Measurements from ENCODE around the gene H2BW2. TPM values are rescaled to one million over a fixed set of nuclear protein-coding genes. Genes with fewer than 3 reads are reported as not detected.
"Not testable (repeated sequence)": the region's sequence is repeated elsewhere in the genome, so short reads cannot be mapped to it uniquely, and the experiment has no call there.

H2BW2 gene
- total RNA-seq, 1 experiment from 2014 or later: not detected

DNA sequence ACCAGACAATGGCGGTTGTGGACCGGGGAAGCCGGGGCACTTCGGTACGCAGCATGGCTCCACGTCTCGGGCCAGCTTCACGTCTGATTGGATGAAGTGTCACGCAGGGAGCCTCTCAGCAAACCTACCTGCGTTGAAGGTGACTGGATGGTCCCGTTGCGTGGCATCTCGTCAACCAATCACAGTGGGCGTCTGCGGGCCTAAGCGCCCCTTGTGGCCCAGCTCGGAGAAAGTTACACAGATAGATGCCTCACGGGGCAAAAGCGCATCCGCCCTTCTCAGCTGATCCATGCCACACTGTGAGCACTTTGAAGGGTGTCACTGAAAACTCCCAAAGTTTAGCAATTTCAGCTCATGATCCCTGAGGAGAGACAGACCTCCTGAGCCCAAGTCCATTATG lies 26.1 kb upstream of the H2BW2 start, which contains the start of gene H2BW1:
TSS of gene H2BW1 (minus strand) at position 103 of the 400 bp plus-strand sequence. CDS start 132 bp downstream, outside the sequence.
- no peaks in the 10 kb centered on the region for H3K9me3 Mint-ChIP-seq (ENCODE audit: low read depth, unreplicated experiment)
- H3K36me3 Mint-ChIP-seq (ENCODE audit: insufficient read depth, unreplicated experiment): no peaks in the 10 kb centered on the region
- no peak within 1 kb of the TSS for H3K27ac Mint-ChIP-seq (ENCODE audit: unreplicated experiment)
- intact Hi-C loops (cut with micrococcal nuclease; ENCODE audit: unreplicated experiment): no loop called here
- H3K4me3 Mint-ChIP-seq (ENCODE audit: low read depth, unreplicated experiment): no peak within 1 kb of the TSS
- no peaks in the 10 kb centered on the region for H3K4me1 Mint-ChIP-seq (ENCODE audit: low read depth, unreplicated experiment)
- no TSS peak for BruUV-seq (replicated peaks)
- no peak for DNase-seq
- TF ChIP-seq, protein P1, sequence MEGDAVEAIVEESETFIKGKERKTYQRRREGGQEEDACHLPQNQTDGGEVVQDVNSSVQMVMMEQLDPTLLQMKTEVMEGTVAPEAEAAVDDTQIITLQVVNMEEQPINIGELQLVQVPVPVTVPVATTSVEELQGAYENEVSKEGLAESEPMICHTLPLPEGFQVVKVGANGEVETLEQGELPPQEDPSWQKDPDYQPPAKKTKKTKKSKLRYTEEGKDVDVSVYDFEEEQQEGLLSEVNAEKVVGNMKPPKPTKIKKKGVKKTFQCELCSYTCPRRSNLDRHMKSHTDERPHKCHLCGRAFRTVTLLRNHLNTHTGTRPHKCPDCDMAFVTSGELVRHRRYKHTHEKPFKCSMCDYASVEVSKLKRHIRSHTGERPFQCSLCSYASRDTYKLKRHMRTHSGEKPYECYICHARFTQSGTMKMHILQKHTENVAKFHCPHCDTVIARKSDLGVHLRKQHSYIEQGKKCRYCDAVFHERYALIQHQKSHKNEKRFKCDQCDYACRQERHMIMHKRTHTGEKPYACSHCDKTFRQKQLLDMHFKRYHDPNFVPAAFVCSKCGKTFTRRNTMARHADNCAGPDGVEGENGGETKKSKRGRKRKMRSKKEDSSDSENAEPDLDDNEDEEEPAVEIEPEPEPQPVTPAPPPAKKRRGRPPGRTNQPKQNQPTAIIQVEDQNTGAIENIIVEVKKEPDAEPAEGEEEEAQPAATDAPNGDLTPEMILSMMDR (IDR thresholded peaks at IDR 0.05; ENCODE audit: unreplicated experiment): no peak
- H3K27me3 Mint-ChIP-seq (ENCODE audit: unreplicated experiment): peaks cover 67% of the 10 kb centered on the region
- CTCF ChIA-PET: no interaction called here

DNA sequence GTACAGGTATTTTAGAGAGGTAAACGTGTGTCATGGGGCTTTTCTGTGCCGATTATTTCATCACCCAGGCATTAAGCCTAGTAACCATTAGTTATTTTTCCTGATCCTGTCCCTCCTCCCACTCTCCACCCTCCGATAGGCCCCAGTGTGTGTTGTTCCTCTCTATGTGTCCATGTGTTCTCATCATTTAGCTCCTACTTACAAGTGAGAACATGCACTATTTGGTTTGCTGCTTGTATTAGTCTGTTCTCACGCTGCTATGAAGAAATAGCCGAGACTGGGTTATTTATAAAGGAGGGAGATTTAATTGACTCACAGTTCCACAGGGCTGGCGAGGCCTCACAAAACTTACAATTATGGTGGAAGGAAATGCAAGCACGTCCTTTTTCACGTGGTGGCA lies 24.2 kb upstream of the H2BW2 start:
- peaks cover 67% of the 10 kb centered on the region for H3K27me3 Mint-ChIP-seq (ENCODE audit: unreplicated experiment)
- H3K4me3 Mint-ChIP-seq (ENCODE audit: low read depth, unreplicated experiment); H3K9me3 Mint-ChIP-seq (ENCODE audit: low read depth, unreplicated experiment); BruUV-seq (replicated peaks); H3K27ac Mint-ChIP-seq (ENCODE audit: unreplicated experiment); H3K36me3 Mint-ChIP-seq (ENCODE audit: insufficient read depth, unreplicated experiment); CTCF ChIA-PET; DNase-seq; H3K4me1 Mint-ChIP-seq (ENCODE audit: low read depth, unreplicated experiment); intact Hi-C loops (cut with micrococcal nuclease; ENCODE audit: unreplicated experiment): not testable (repeated sequence)

DNA sequence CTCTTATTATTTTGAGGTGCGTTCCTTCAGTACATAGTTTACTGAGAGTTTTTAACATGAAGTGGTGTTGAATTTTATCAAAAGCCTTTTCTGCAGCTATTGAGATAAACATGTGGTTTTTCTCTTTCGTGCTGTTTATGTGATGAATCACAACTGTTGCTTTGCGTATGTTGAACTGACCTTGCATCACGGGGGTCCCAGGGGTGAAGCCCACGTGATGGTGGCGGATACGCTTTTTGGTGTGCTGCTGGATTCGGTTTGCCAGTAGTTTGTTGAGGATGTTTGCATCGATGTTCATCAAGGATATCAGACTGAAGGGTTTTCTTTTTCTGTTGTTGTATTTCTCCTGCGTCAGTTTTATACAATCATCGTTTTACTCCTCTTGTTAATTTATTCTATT lies 21.6 kb upstream of the H2BW2 start:
- no peaks in the 10 kb centered on the region for H3K4me1 Mint-ChIP-seq (ENCODE audit: low read depth, unreplicated experiment)
- H3K9me3 Mint-ChIP-seq (ENCODE audit: low read depth, unreplicated experiment): no peaks in the 10 kb centered on the region
- BruUV-seq (replicated peaks): no TSS peak
- DNase-seq: no peak
- CTCF ChIA-PET: no interaction called here
- intact Hi-C loops (cut with micrococcal nuclease; ENCODE audit: unreplicated experiment): no loop called here
- no peak overlapping the region for H3K27ac Mint-ChIP-seq (ENCODE audit: unreplicated experiment)
- peaks cover 68% of the 10 kb centered on the region for H3K27me3 Mint-ChIP-seq (ENCODE audit: unreplicated experiment)
- H3K36me3 Mint-ChIP-seq (ENCODE audit: insufficient read depth, unreplicated experiment): no peaks in the 10 kb centered on the region
- TF ChIP-seq, protein P1 (IDR thresholded peaks at IDR 0.05; ENCODE audit: unreplicated experiment): no peak
- H3K4me3 Mint-ChIP-seq (ENCODE audit: low read depth, unreplicated experiment): no peak overlapping the region

DNA sequence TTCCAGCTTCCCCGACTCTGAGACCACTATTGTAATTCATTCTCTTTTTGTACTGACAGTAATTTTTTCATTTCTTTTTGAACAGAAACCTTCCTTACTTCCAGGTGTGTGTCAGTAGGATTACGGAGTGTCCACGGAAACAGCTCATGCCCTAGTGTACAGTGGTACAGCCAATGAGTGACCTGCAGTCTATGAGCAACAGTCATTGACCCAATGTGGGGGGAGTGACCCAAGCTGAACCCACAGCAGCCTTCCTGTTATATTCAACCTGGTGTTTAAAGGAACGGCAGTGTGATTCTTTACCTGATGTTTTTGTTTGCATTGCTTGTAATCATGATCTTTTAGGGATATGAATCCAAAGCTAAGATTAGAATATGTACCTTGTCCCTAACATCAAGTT lies 1.2 kb downstream of the H2BW2 start:
- no TSS peak for BruUV-seq (replicated peaks)
- H3K4me3 Mint-ChIP-seq (ENCODE audit: low read depth, unreplicated experiment): no peak overlapping the region
- no peaks in the 10 kb centered on the region for H3K4me1 Mint-ChIP-seq (ENCODE audit: low read depth, unreplicated experiment)
- peaks cover 78% of the 10 kb centered on the region for H3K27me3 Mint-ChIP-seq (ENCODE audit: unreplicated experiment)
- H3K27ac Mint-ChIP-seq (ENCODE audit: unreplicated experiment): no peak overlapping the region
- no peaks in the 10 kb centered on the region for H3K9me3 Mint-ChIP-seq (ENCODE audit: low read depth, unreplicated experiment)
- CTCF ChIA-PET: no interaction called here
- TF ChIP-seq, protein P1 (IDR thresholded peaks at IDR 0.05; ENCODE audit: unreplicated experiment): no peak
- no peak for DNase-seq
- no peaks in the 10 kb centered on the region for H3K36me3 Mint-ChIP-seq (ENCODE audit: insufficient read depth, unreplicated experiment)
- intact Hi-C loops (cut with micrococcal nuclease; ENCODE audit: unreplicated experiment): no loop called here

DNA sequence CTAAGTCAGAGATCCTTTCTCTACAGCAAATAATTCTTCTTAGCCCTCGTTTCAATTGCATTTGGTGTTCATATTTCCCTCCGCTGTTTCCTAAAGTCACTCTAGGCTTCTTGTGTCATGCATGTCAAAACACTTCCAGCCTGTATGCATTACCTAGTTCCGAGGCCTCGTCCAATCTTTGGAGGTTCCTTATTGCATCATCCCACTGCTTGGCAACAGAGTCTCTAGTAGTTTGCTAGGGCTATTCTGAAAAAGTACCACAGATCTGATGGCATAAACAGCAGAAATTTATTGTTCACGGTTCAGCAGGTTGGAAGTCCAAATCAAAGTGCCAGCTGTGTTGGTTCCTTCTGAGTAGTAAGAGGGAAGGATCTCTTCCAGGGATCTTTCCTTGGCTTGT lies 5.9 kb downstream of the H2BW2 start:
- H3K9me3 Mint-ChIP-seq (ENCODE audit: low read depth, unreplicated experiment): no peaks in the 10 kb centered on the region
- H3K4me1 Mint-ChIP-seq (ENCODE audit: low read depth, unreplicated experiment): no peaks in the 10 kb centered on the region
- H3K27me3 Mint-ChIP-seq (ENCODE audit: unreplicated experiment): peaks cover 88% of the 10 kb centered on the region
- TF ChIP-seq, protein P1 (IDR thresholded peaks at IDR 0.05; ENCODE audit: unreplicated experiment): no peak
- intact Hi-C loops (cut with micrococcal nuclease; ENCODE audit: unreplicated experiment): no loop called here
- CTCF ChIA-PET: no interaction called here
- no TSS peak for BruUV-seq (replicated peaks)
- no peak overlapping the region for H3K27ac Mint-ChIP-seq (ENCODE audit: unreplicated experiment)
- no peak overlapping the region for H3K4me3 Mint-ChIP-seq (ENCODE audit: low read depth, unreplicated experiment)
- no peaks in the 10 kb centered on the region for H3K36me3 Mint-ChIP-seq (ENCODE audit: insufficient read depth, unreplicated experiment)
- DNase-seq: no peak
